SK-N-SH (cell line): ENCODE data around the gene CX3CR1. TPM values are rescaled to one million over a fixed set of nuclear protein-coding genes. Genes with fewer than 3 reads are reported as not detected.

ENCODE experiments used
- CTCF ChIA-PET: fragments of 300-600, 350-600 bp; formaldehyde crosslinking; extraction: SDS; loops from one replicate; lab custom pipeline; 2021; lab: Yijun Ruan, JAX
- POLR2A ChIA-PET: fragments of 350-600 bp; sonication (Branson Sonifier 250); formaldehyde crosslinking; extraction: SDS; loops from one replicate; lab custom pipeline; 2020; ENCODE audit warnings: antibody characterized with exemption, inconsistent platforms; lab: Yijun Ruan, JAX
- DNase-seq: peaks from one replicate; pipeline ENCODE4 v3.0.0; 2012
- H2AFZ ChIP-seq: fragments of 200-600 bp; sonication (generic); 2 replicates; pipeline ENCODE4 v1.8.1; 2016; ENCODE audit warnings: antibody characterized with exemption, mild to moderate bottlenecking, low read depth
- H3F3A ChIP-seq: fragments of 200-600 bp; sonication (generic); replicated peaks from 2 replicates; pipeline ENCODE3; 2016; ENCODE audit warnings: antibody characterized with exemption, mild to moderate bottlenecking; ENCODE audit not compliant: insufficient read depth
- H3K27ac ChIP-seq, 2 experiments: fragments of 200-500 bp in 1 of 2; fragments of 200-600 bp in 1 of 2; sonication (Bioruptor generic) in 1 of 2; sonication (generic), shearing (Covaris generic) in 1 of 2; 2 replicates each; pipeline versions ENCODE4 v1.5.1 to v1.6.1; 2014 to 2016; ENCODE audit warnings: low read depth in 2 of 2, inconsistent platforms in 1 of 2, low read length in 1 of 2, mild to moderate bottlenecking in 1 of 2, mixed read lengths in 1 of 2
- H3K27me3 ChIP-seq: fragments of 200-600 bp; sonication (generic), shearing (Covaris generic); 2 replicates; pipeline ENCODE4 v1.6.1; 2016; ENCODE audit warnings: mixed run types; ENCODE audit not compliant: insufficient read depth
- H3K36me3 ChIP-seq, 2 experiments: fragments of 200-500 bp in 1 of 2; fragments of 200-600 bp in 1 of 2; sonication (Bioruptor generic) in 1 of 2; sonication (generic) in 1 of 2; replicated peaks in 1 of 2; 2 replicates each; pipeline versions ENCODE3 to v1.5.1; 2014 to 2016; ENCODE audit warnings: low read length in 1 of 2, mild to moderate bottlenecking in 1 of 2; ENCODE audit not compliant: insufficient read depth in 2 of 2, control insufficient read depth in 1 of 2
- H3K4me1 ChIP-seq, 2 experiments: fragments of 200-500 bp in 1 of 2; fragments of 200-600 bp in 1 of 2; sonication (Bioruptor generic) in 1 of 2; sonication (generic), shearing (Covaris generic) in 1 of 2; 2 replicates each; pipeline versions ENCODE4 v1.5.1 to v1.6.1; 2014 to 2016; ENCODE audit warnings: low read depth in 1 of 2, low read length in 1 of 2, mixed run types in 1 of 2; ENCODE audit not compliant: insufficient read depth in 2 of 2, control insufficient read depth in 1 of 2
- H3K4me2 ChIP-seq: fragments of 200-600 bp; sonication (generic), shearing (Covaris generic); 2 replicates; pipeline ENCODE4 v1.6.1; 2017; ENCODE audit warnings: mixed run types
- H3K4me3 ChIP-seq, 2 experiments: fragments of 200-500 bp in 1 of 2; fragments of 200-600 bp in 1 of 2; sonication (Bioruptor generic) in 1 of 2; sonication (generic), shearing (Covaris generic) in 1 of 2; 2 replicates each; pipeline versions ENCODE4 v1.5.1 to v1.8.1; 2014 to 2016; ENCODE audit warnings: low read depth in 2 of 2, inconsistent platforms in 1 of 2, low read length in 1 of 2, mild to moderate bottlenecking in 1 of 2, mixed read lengths in 1 of 2, moderate library complexity in 1 of 2
- H3K79me2 ChIP-seq: fragments of 200-600 bp; sonication (generic); 2 replicates; pipeline ENCODE4 v1.8.1; 2017; ENCODE audit warnings: mild to moderate bottlenecking; ENCODE audit not compliant: insufficient read depth
- H3K9ac ChIP-seq: fragments of 200-600 bp; sonication (generic); 2 replicates; pipeline ENCODE4 v1.6.1; 2017; ENCODE audit warnings: mixed run types
- H3K9me2 ChIP-seq: fragments of 200-600 bp; sonication (generic); 2 replicates; pipeline ENCODE4 v1.6.1; 2017; ENCODE audit warnings: mixed run types
- H3K9me3 ChIP-seq: fragments of 200-600 bp; sonication (generic); 2 replicates; pipeline ENCODE4 v1.6.1; 2017; ENCODE audit warnings: mixed run types, mild to moderate bottlenecking, moderate library complexity
- H4K20me1 ChIP-seq: fragments of 200-600 bp; sonication (generic); 2 replicates; pipeline ENCODE4 v1.6.1; 2017; ENCODE audit warnings: mild to moderate bottlenecking, mixed run types; ENCODE audit not compliant: insufficient read depth
- CTCF ChIP-seq: fragments of 200-600 bp; sonication (generic); IDR thresholded peaks from 2 replicates; pipeline ENCODE4 v1.6.1; 2017; ENCODE audit warnings: antibody characterized with exemption, mild to moderate bottlenecking, moderate library complexity
- ELF1 ChIP-seq: IDR thresholded peaks from 2 replicates; pipeline ENCODE4 v1.4.0; 2012
- EP300 ChIP-seq, 2 experiments: IDR thresholded peaks; 2 replicates each; pipeline versions ENCODE4 v1.4.0 to v1.6.1; 2012; ENCODE audit warnings: borderline replicate concordance in 1 of 2, low read depth in 1 of 2, low read length in 1 of 2
- FOSL2 ChIP-seq: IDR thresholded peaks from 2 replicates; pipeline ENCODE4 v1.4.0; 2012; ENCODE audit warnings: low read depth, mild to moderate bottlenecking, moderate library complexity, borderline replicate concordance
- FOXJ3 ChIP-seq: sonication (generic); formaldehyde crosslinking; IDR thresholded peaks from 2 replicates; pipeline ENCODE4 v1.5.1; 2020; ENCODE audit warnings: mild to moderate bottlenecking, missing genetic modification reagents
- FOXM1 ChIP-seq: IDR thresholded peaks from 2 replicates; pipeline ENCODE4 v1.4.0; 2012; ENCODE audit warnings: low read depth, mild to moderate bottlenecking
- GATA2 ChIP-seq: sonication (generic); formaldehyde crosslinking; IDR thresholded peaks from 2 replicates; pipeline ENCODE4 v1.5.0; 2020; ENCODE audit warnings: mild to moderate bottlenecking, missing genetic modification reagents
- NRF1 ChIP-seq: IDR thresholded peaks from 2 replicates; pipeline ENCODE4 v1.6.1; 2012; ENCODE audit warnings: low read depth, mild to moderate bottlenecking, low read length
- RAD21 ChIP-seq: IDR thresholded peaks from 2 replicates; pipeline ENCODE4 v1.6.1; 2012; ENCODE audit warnings: mild to moderate bottlenecking, low read length
- RCOR1 ChIP-seq: fragments of 150-350 bp; IDR thresholded peaks from 2 replicates; pipeline ENCODE4 v1.6.1; 2017; ENCODE audit warnings: antibody characterized with exemption, low read length
- REST ChIP-seq: IDR thresholded peaks from 2 replicates; pipeline ENCODE4 v1.6.1; 2012; ENCODE audit warnings: mild to moderate bottlenecking, low read depth, low read length, moderate library complexity
- RXRA ChIP-seq: IDR thresholded peaks from 2 replicates; pipeline ENCODE4 v1.4.0; 2012; ENCODE audit warnings: low read depth, mild to moderate bottlenecking, borderline replicate concordance
- SMC3 ChIP-seq: IDR thresholded peaks from 2 replicates; pipeline ENCODE4 v1.6.1; 2012; ENCODE audit warnings: low read depth, low read length, improper control_type of control experiment
- WGBS: methylation state at CpG from one replicate; pipeline ENCODE4 v1.1.6; 2017; ENCODE audit warnings: low lambda C conversion rate; 5-methylcytosine and 5-hydroxymethylcytosine counted together
- polyA plus RNA-seq, 3 experiments: library from polyadenylated mRNA; depleted of rRNA; stranded (reverse); fragments of >200 nt; gene quantifications; 2 replicates each; pipeline ENCODE4 v1.2.3, GENCODE V29; 2012
- TF ChIP-seq, protein P1 (sequence below): fragments of 150-350 bp; IDR thresholded peaks from 2 replicates; pipeline ENCODE4 v1.6.1; 2016; ENCODE audit warnings: mild to moderate bottlenecking, low read depth, low read length
- TF ChIP-seq, protein P2 (sequence below): fragments of 150-350 bp; IDR thresholded peaks from 2 replicates; pipeline ENCODE4 v1.6.1; 2017; ENCODE audit warnings: antibody characterized with exemption, low read length, low read depth, borderline replicate concordance

Gene CX3CR1
- polyA plus RNA-seq, 1 of the 3 experiments (the other 2 are of a cell fraction) = not detected

DNA sequence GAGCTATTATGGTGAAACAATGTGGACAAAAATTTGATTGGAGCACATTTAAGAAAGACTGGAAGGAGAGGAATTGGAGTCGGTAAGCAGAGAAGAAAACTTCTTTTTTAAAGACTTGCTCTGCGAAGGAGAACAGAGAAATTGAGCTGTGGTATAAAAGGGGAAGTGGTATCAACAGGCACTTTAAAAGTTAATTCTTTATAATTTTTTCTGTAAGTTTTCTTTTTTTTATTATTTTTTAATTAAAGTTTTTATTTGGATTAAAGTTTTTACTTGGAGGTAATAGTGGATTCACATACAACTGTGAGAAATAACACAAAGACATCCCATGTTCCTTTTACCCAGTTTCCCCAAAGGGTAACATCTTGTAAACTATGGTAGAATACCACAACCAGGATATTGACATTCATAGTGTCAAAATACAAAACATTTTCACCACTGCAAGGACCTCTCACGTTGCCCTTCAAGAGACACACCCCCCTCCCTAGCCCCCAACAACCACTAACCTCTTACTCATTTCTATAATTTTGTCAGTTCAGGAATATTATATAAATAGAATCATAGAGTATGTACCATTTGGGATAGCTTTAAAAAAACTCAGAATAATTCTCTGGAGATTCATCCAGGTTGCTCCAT, 53.6 kb downstream of the CX3CR1 start:
- Histone ChIP-seq H3K4me3 (no peak overlapping the region), H3K27ac (no peak overlapping the region), H3F3A (no peaks in the 10 kb centered on the region), H3K36me3 (no peaks in the 10 kb centered on the region), H3K9ac (no peak overlapping the region), H3K9me3 (no peaks in the 10 kb centered on the region), H4K20me1 (no peaks in the 10 kb centered on the region), H3K27me3 (0 out of 2 replicates have a peak, but pooled peaks cover 7% of the 10 kb centered on the region), H2AFZ (no peak overlapping the region), H3K9me2 (no peaks in the 10 kb centered on the region), H3K4me1 (no peaks in the 10 kb centered on the region; a peak in 1 of 4 replicates), H3K79me2 (no peaks in the 10 kb centered on the region), H3K4me2 (no peak overlapping the region)
- no peak for DNase-seq
- WGBS = 16% methylated on average over 3 of the region's 3 CpGs
- CTCF ChIA-PET = interaction anchor here (1.2 to 1.3 kb wide), 3 partner anchors 36 to 66 kb away, joined by 3 to 7 read pairs (median 3); no protein-coding TSS in a partner anchor
- no peak for TF ChIP-seq SMC3
- no peak for TF ChIP-seq REST
- TF ChIP-seq FOXM1 = no peak
- TF ChIP-seq, protein P1, sequence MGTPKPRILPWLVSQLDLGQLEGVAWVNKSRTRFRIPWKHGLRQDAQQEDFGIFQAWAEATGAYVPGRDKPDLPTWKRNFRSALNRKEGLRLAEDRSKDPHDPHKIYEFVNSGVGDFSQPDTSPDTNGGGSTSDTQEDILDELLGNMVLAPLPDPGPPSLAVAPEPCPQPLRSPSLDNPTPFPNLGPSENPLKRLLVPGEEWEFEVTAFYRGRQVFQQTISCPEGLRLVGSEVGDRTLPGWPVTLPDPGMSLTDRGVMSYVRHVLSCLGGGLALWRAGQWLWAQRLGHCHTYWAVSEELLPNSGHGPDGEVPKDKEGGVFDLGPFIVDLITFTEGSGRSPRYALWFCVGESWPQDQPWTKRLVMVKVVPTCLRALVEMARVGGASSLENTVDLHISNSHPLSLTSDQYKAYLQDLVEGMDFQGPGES = no peak
- TF ChIP-seq RCOR1 = no peak
- TF ChIP-seq, protein P2, sequence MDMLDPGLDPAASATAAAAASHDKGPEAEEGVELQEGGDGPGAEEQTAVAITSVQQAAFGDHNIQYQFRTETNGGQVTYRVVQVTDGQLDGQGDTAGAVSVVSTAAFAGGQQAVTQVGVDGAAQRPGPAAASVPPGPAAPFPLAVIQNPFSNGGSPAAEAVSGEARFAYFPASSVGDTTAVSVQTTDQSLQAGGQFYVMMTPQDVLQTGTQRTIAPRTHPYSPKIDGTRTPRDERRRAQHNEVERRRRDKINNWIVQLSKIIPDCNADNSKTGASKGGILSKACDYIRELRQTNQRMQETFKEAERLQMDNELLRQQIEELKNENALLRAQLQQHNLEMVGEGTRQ = no peak
- no peak for TF ChIP-seq FOXJ3 (CRISPR knock-in tag)
- POLR2A ChIA-PET = no interaction called here

GRCh38 chr3:39224288-39224687, 55.5 kb downstream of the CX3CR1 start:
- no peak overlapping the region for H3K4me3 ChIP-seq
- no peak overlapping the region for H3K9ac ChIP-seq
- ChIA-PET POLR2A (no interaction called here), CTCF (interaction anchor here (0.9 to 1.5 kb wide), 5 partner anchors 10 to 64 kb away, joined by 3 to 6 read pairs (median 4); no protein-coding TSS in a partner anchor)
- WGBS = 21% methylated on average over 2 of the region's 2 CpGs
- no peaks in the 10 kb centered on the region for H3K79me2 ChIP-seq
- no peak overlapping the region for H3K27ac ChIP-seq
- no peaks in the 10 kb centered on the region; a peak in 1 of 4 replicates for H3K4me1 ChIP-seq
- no peaks in the 10 kb centered on the region for H3F3A ChIP-seq
- H3K36me3 ChIP-seq = no peaks in the 10 kb centered on the region
- H3K9me3 ChIP-seq = no peaks in the 10 kb centered on the region
- H3K9me2 ChIP-seq = no peaks in the 10 kb centered on the region
- peaks cover under 1% of the 10 kb centered on the region; the same call in 1 of the 2 replicates for H3K27me3 ChIP-seq
- no peaks in the 10 kb centered on the region for H4K20me1 ChIP-seq
- H3K4me2 ChIP-seq = no peak overlapping the region
- DNase-seq = peak; percentile 19
- H2AFZ ChIP-seq = no peak overlapping the region
- TF ChIP-seq ELF1 (no peak), RXRA (no peak), NRF1 (no peak), GATA2 (CRISPR knock-in tag) (no peak), RAD21 (peak; percentile 21; the same call in 1 of the 2 replicates), CTCF (no peak), EP300 (IDR thresholded peaks at IDR 0.05; ENCODE audit: borderline replicate concordance in 1 of 2, low read depth in 1 of 2, low read length in 1 of 2) (no peak), FOSL2 (no peak)
- TF ChIP-seq, protein P2 = no peak
